Skeletal muscle satellite cell (primary cell): ENCODE data around the gene RBMS1.

Experiments used
- H3K27me3 ChIP-seq: 2 replicates; pipeline ENCODE4 v1.7.0; 2013; ENCODE audit warnings: low read length; ENCODE audit not compliant: control insufficient read depth, insufficient read depth
- H3K36me3 ChIP-seq: 2 replicates; pipeline ENCODE4 v1.7.0; 2013; ENCODE audit warnings: mild to moderate bottlenecking, control low read depth, low read length; ENCODE audit not compliant: insufficient read depth
- H3K4me1 ChIP-seq: 2 replicates; pipeline ENCODE4 v1.7.0; 2013; ENCODE audit warnings: low read length; ENCODE audit not compliant: control insufficient read depth, insufficient read depth
- H3K4me2 ChIP-seq: 2 replicates; pipeline ENCODE4 v1.7.0; 2013; ENCODE audit warnings: mild to moderate bottlenecking, low read length
- H3K4me3 ChIP-seq: 2 replicates; pipeline ENCODE4 v1.7.0; 2013; ENCODE audit warnings: low read length
- H3K9ac ChIP-seq: 2 replicates; pipeline ENCODE4 v1.7.0; 2013; ENCODE audit warnings: mild to moderate bottlenecking, low read depth, low read length, moderate library complexity
- H3K9me3 ChIP-seq: replicated peaks from 2 replicates; pipeline ENCODE4 v1.7.0; 2013; ENCODE audit warnings: mild to moderate bottlenecking, control low read depth, low read length

Gene RBMS1

GRCh38 chr2:160322320-160322719 is 171.3 kb downstream of the RBMS1 start:
- Histone ChIP-seq H3K4me1 (peaks cover 36% of the 10 kb centered on the region), H3K9me3 (no peaks in the 10 kb centered on the region), H3K4me3 (no peak overlapping the region), H3K27me3 (no peaks in the 10 kb centered on the region), H3K4me2 (no peak overlapping the region), H3K9ac (no peak overlapping the region), H3K36me3 (peaks cover 9% of the 10 kb centered on the region)

GRCh38 chr2:160321006-160321405 is 172.6 kb downstream of the RBMS1 start:
- Histone ChIP-seq H3K9me3 (no peaks in the 10 kb centered on the region), H3K4me1 (peaks cover 45% of the 10 kb centered on the region)

GRCh38 chr2:160319700-160320099 is 173.9 kb downstream of the RBMS1 start:
- Histone ChIP-seq H3K9me3 (no peaks in the 10 kb centered on the region), H3K36me3 (peaks cover 24% of the 10 kb centered on the region), H3K9ac (no peak overlapping the region), H3K4me1 (peaks cover 57% of the 10 kb centered on the region), H3K4me3 (no peak overlapping the region), H3K27me3 (no peaks in the 10 kb centered on the region), H3K4me2 (no peak overlapping the region)

More at GRCh38 chr2:160321006-160321405, 172.6 kb downstream of the RBMS1 start:
- Histone ChIP-seq H3K27me3 (no peaks in the 10 kb centered on the region), H3K4me3 (no peak overlapping the region), H3K36me3 (peaks cover 20% of the 10 kb centered on the region), H3K4me2 (no peak overlapping the region), H3K9ac (no peak overlapping the region)

- Histone ChIP-seq H3K4me1 (peaks cover 59% of the 10 kb centered on the region), H3K27me3 (no peaks in the 10 kb centered on the region), H3K9ac (no peak overlapping the region), H3K9me3 (no peaks in the 10 kb centered on the region), H3K4me2 (no peak overlapping the region), H3K36me3 (peaks cover 27% of the 10 kb centered on the region), H3K4me3 (no peak overlapping the region)
Measured at GRCh38 chr2:160318218-160318617, 175.4 kb downstream of the RBMS1 start.

GRCh38 chr2:160317181-160318099 is 176.2 kb downstream of the RBMS1 start:
- H3K4me1 ChIP-seq, result peaks cover 56% of the 10 kb centered on the region
- no peaks in the 10 kb centered on the region for H3K27me3 ChIP-seq
- no peak overlapping the region for H3K4me2 ChIP-seq
- no peak overlapping the region for H3K9ac ChIP-seq
- H3K36me3 ChIP-seq, result peaks cover 34% of the 10 kb centered on the region
- H3K9me3 ChIP-seq, result no peaks in the 10 kb centered on the region
- no peak overlapping the region for H3K4me3 ChIP-seq

GRCh38 chr2:160315337-160315736 is 178.3 kb downstream of the RBMS1 start:
- H3K9me3 ChIP-seq, result no peaks in the 10 kb centered on the region
- no peaks in the 10 kb centered on the region for H3K27me3 ChIP-seq
- H3K4me1 ChIP-seq, result peaks cover 48% of the 10 kb centered on the region
- H3K36me3 ChIP-seq, result peaks cover 41% of the 10 kb centered on the region
- no peak overlapping the region for H3K4me3 ChIP-seq
- peak overlapping the region; percentile 4 for H3K9ac ChIP-seq
- no peak overlapping the region for H3K4me2 ChIP-seq

GRCh38 chr2:160310118-160310828 is 183.3 kb downstream of the RBMS1 start:
- Histone ChIP-seq H3K9ac (peak overlapping the region; percentile 77), H3K4me2 (no peak overlapping the region), H3K4me1 (peaks cover 66% of the 10 kb centered on the region), H3K36me3 (peaks cover 53% of the 10 kb centered on the region), H3K4me3 (no peak overlapping the region), H3K27me3 (no peaks in the 10 kb centered on the region), H3K9me3 (no peaks in the 10 kb centered on the region)

GRCh38 chr2:160309585-160309984 is 184.0 kb downstream of the RBMS1 start:
- Histone ChIP-seq H3K4me1 (peaks cover 64% of the 10 kb centered on the region), H3K36me3 (peaks cover 47% of the 10 kb centered on the region)

GRCh38 chr2:160308915-160309314 is 184.7 kb downstream of the RBMS1 start:
- Histone ChIP-seq H3K9me3 (no peaks in the 10 kb centered on the region), H3K4me2 (peak overlapping the region; percentile 48), H3K4me3 (peak overlapping the region; percentile 34), H3K9ac (peak overlapping the region; percentile 77), H3K27me3 (no peaks in the 10 kb centered on the region), H3K36me3 (peaks cover 49% of the 10 kb centered on the region), H3K4me1 (peaks cover 65% of the 10 kb centered on the region)

More at GRCh38 chr2:160309585-160309984, 184.0 kb downstream of the RBMS1 start:
- peak overlapping the region; percentile 77 for H3K9ac ChIP-seq
- H3K4me2 ChIP-seq, result peak overlapping the region; percentile 48
- H3K27me3 ChIP-seq, result no peaks in the 10 kb centered on the region
- peak overlapping the region; percentile 34 for H3K4me3 ChIP-seq
- no peaks in the 10 kb centered on the region for H3K9me3 ChIP-seq

GRCh38 chr2:160308476-160308875 is 185.1 kb downstream of the RBMS1 start:
- no peak overlapping the region for H3K4me3 ChIP-seq
- H3K9me3 ChIP-seq, result no peaks in the 10 kb centered on the region
- peak overlapping the region; percentile 21 for H3K9ac ChIP-seq
- no peak overlapping the region for H3K4me2 ChIP-seq
- H3K4me1 ChIP-seq, result peaks cover 69% of the 10 kb centered on the region
- peaks cover 54% of the 10 kb centered on the region for H3K36me3 ChIP-seq
- no peaks in the 10 kb centered on the region for H3K27me3 ChIP-seq

GRCh38 chr2:160306985-160307384 is 186.6 kb downstream of the RBMS1 start:
- H3K9me3 ChIP-seq, result no peaks in the 10 kb centered on the region
- H3K4me2 ChIP-seq, result peak overlapping the region; percentile 34
- H3K36me3 ChIP-seq, result peaks cover 51% of the 10 kb centered on the region
- no peaks in the 10 kb centered on the region for H3K27me3 ChIP-seq
- H3K4me1 ChIP-seq, result peaks cover 74% of the 10 kb centered on the region
- H3K4me3 ChIP-seq, result no peak overlapping the region
- peak overlapping the region; percentile 45 for H3K9ac ChIP-seq
